HG03558 (cell line): ENCODE results near the gene GRIA3.
A peak's percentile ranks its signal among the peaks of the same experiment; 100 is the strongest.
"Not testable (repeated sequence)": the region's sequence is repeated elsewhere in the genome, so short reads cannot be mapped to it uniquely, and the experiment has no call there.

ENCODE experiments used
- ATAC-seq: cut with Tn5 transposase; IDR thresholded peaks from one replicate; pipeline ENCODE4 v1.9.1; 2021; ENCODE audit warnings: moderate number of reproducible peaks; ENCODE audit not compliant: unreplicated experiment; ENCODE audit errors: extremely low read depth

GRIA3 gene

GRCh38 chrX:123337886-123338639, 154.0 kb downstream of the GRIA3 start:
- ATAC-seq = no peak

- no peak for ATAC-seq
Measured at GRCh38 chrX:123339221-123339905, 155.3 kb downstream of the GRIA3 start.

DNA sequence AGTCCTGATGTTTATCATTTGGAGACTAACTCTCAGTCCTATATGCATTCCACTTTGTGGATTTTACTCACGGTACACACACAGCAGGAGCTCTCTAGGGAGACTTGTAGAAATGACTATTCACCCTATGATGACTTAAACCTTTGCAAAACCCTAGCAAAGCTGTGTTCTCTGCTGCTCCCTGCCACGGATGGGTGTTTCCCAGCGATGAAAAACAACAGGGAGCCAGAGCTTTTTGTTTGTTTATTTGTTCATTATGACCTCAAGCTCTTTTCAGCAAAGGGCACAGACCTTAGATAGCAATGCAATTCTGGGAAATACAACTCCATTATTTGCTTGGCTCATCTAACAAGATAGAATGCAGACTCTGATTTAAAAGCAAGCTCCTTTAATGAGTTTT, 156.6 kb downstream of the GRIA3 start:
- ATAC-seq = no peak

DNA sequence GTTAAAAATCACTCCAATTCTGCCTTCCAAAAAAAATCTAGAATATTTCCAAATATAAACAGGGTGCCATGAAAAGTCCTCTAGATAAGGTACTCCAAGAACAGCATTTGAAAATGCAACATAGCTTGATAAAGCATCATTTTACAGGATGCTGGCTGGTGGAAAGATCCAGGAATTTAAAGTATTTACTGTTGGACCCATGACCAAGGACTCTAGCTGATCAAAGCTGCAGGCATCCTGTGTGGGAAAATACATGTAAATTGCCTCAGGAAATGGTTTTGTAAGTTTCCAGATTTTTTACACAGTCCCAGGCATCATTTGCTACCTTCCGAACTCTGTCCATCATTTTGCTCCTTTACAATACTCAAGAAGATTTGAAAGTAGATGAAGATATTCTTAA, 164.4 kb downstream of the GRIA3 start:
- no peak for ATAC-seq

GRCh38 chrX:123350226-123350625, 166.1 kb downstream of the GRIA3 start:
- ATAC-seq = no peak

DNA sequence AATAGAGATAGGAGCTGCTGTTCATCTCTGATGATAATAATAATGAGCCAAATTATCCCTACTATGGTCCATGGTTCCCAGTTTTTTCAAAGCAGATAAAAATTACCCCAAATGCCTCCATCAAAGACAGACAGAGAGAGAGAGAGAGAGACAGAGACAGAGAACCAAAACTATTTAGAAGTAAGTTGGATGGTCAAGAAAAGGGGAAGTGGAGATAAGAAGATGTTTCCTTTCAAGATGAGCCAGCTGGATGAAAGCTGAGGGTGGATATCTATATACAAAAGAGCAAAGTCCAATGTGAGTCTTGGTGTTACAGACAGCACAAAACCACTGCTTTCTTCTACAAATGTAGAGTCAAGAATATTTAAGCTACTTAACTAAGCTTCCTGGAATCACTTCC, 173.9 kb downstream of the GRIA3 start:
- ATAC-seq = peak; percentile 95

DNA sequence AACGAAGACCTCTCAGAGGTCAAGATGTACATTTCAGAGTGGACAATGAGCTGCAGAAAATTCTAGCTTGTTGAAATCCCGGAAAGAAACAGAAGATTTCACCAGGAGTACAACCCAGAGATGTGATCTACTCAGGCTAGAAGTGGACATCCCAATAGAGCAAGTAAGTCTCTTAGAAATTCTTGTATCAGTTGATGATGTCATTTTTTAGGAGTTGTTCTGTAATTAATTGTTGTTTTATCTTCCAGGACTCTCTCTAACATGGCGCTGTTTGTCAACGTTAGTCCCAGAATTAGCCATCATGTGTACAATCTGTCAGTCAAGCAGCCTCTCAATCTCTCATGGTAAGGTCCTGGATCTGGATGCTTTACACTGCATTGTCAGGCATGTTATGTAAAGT, 174.4 kb downstream of the GRIA3 start:
- no peak for ATAC-seq

- no peak for ATAC-seq
Measured at GRCh38 chrX:123361371-123361770, 177.3 kb downstream of the GRIA3 start.

- not testable (repeated sequence) for ATAC-seq
Measured at GRCh38 chrX:123386196-123386595, 202.1 kb downstream of the GRIA3 start.

DNA sequence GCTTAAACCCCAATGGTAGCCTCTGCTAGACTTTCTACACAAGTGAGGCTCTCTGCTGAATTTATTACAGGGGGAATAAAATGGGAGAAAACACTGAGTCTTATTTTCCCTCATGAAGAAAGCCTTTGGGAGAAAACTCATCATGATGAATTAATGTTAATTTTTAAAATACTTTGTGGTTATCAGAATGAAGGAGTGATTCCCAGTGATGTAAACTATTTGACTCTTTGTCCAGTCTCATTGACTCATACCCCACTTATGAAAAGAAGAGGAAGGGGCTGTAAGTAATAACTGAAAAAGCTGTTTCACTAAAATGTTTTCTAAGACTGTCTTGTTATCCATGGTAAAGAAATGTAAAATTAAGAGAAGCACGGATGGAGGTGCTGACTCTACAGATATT, 208.8 kb downstream of the GRIA3 start:
- no peak for ATAC-seq

GRCh38 chrX:123399709-123400108, 215.6 kb downstream of the GRIA3 start:
- ATAC-seq = no peak

DNA sequence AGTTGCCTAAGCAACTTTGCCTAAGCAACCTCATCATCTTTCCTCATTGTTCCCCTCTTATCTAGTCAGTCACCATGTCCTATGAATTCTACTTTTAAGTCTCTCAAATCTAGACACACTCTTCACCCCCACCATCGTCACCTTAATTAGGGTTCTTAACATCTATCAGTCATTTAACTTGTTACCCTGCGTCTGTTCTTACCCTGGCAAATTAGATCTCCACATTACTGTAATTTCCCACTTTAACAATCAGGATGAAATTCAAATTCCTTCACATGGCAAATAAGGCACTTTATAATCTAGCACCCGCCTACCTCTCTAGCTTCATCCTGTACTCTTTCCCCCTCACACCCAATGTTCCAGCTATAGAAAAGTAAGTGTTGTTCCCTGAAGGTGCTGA, 221.2 kb downstream of the GRIA3 start:
- ATAC-seq = no peak

GRCh38 chrX:123408821-123409737, 225.0 kb downstream of the GRIA3 start:
- peak; percentile 33 for ATAC-seq

DNA sequence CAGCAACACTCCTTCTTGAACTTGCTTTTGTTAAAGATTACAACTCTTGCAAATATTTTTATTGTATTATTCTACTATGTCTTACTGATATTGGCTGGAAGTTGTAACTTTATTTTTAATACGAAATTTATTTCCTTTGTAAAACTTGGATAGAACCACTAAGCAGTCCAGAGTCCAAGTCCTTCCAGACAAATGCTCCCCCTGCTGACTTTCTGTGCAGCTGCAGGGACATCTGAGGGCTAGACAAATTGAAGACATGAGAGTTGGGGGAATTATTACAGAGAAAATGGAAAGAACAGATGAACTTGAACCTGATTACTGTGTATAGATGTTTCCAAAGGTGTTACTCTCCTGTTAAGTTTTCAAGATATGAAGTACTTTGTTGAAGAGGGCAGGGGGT, 238.8 kb downstream of the GRIA3 start:
- no peak for ATAC-seq

- ATAC-seq = peak; percentile 95
Measured at GRCh38 chrX:123424546-123424945, 240.5 kb downstream of the GRIA3 start.

DNA sequence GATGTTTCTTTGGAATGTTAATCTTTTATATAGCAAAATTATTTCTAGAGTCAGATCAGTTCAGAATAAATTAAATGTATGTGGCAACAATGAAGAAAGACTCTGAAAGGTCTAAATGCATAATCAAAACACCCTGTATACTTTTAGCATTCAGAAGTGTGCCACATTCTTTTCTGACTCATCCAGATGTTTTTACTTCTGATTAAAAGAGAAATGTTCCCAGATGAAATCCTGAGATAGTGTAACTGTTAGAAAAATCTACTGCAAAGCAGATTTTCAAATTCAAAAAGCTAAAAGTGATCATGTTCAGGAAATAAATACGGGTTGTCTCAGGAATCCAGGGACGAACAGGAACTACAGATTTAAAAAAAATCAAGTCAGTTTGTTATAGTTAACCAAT, 241.4 kb downstream of the GRIA3 start:
- ATAC-seq = no peak

GRCh38 chrX:123425904-123426303, 241.8 kb downstream of the GRIA3 start:
- ATAC-seq = no peak

DNA sequence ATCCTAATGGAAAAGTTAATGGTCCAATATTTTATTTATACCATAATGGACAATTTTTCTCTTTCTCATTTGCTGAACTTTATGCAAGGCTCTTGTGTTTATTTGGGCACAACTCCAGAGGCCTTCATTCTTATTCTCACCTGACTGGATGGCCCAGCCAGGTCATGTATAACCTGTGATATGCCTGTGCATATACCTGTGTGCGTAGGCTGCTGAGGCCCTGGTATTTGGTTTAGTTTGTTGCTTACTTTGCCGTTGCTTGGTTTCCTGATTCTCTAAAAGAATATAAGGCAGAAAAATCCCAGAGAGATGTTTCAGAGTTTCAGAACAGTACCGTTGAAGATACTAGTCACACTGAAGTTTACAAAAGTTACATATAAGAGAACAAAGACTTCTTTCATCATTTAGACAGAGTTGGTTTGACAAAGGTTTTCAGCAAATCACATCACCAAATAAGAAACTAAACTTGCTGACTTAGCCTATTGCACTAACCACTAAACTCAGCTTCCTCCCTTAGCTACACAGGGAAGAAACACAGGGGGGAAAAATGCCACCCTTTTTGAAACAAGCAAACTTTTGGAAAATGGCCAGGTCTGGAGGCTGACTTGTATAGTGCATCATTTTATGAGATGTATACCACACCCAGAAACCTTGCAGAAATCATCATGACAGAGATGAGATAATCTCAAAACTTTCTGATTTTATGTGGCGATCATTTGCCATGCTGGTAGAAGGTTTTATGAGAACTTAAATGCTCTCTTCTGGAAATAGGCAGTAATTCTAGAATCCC, 248.5 kb downstream of the GRIA3 start:
- no peak for ATAC-seq

GRCh38 chrX:123436512-123437136, 252.5 kb downstream of the GRIA3 start:
- ATAC-seq = no peak

- ATAC-seq = not testable (repeated sequence)
Measured at GRCh38 chrX:123439926-123440325, 255.8 kb downstream of the GRIA3 start.
